Neutrophil (primary cell): Measurements from ENCODE around the gene HRCT1.

Experiments
- H3K27ac ChIP-seq: fragments of 200-600 bp; sonication (generic); 2 replicates; pipeline ENCODE4 v1.5.1; 2016; ENCODE audit warnings: mild to moderate bottlenecking, moderate library complexity
- H3K27me3 ChIP-seq: fragments of 200-600 bp; sonication (generic); 2 replicates; pipeline ENCODE4 v1.6.0; 2016; ENCODE audit warnings: mild to moderate bottlenecking
- H3K36me3 ChIP-seq: fragments of 200-600 bp; sonication (generic); 2 replicates; pipeline ENCODE4 v1.5.1; 2017
- H3K4me1 ChIP-seq, 2 experiments: fragments of 200-600 bp in 1 of 2; sonication (generic) in 1 of 2; 1 replicate in 1 of 2; 2 replicates in 1 of 2; pipeline versions ENCODE4 v1.5.1 to v1.6.1; 2013 to 2016; ENCODE audit warnings: low read depth in 1 of 2, low read length in 1 of 2, mild to moderate bottlenecking in 1 of 2, moderate library complexity in 1 of 2; ENCODE audit not compliant: control insufficient read depth in 1 of 2, insufficient read depth in 1 of 2
- H3K4me3 ChIP-seq, 2 experiments: fragments of 200-600 bp in 1 of 2; sonication (generic) in 1 of 2; 1 replicate in 1 of 2; 2 replicates in 1 of 2; pipeline ENCODE4 v1.5.1; 2013 to 2016; ENCODE audit warnings: low read depth in 1 of 2, low read length in 1 of 2, mild to moderate bottlenecking in 1 of 2, moderate library complexity in 1 of 2
- H3K9me3 ChIP-seq: fragments of 200-600 bp; sonication (generic); 2 replicates; pipeline ENCODE4 v1.5.1; 2016
- CTCF ChIP-seq: fragments of 200-600 bp; sonication (generic); IDR thresholded peaks from 2 replicates; pipeline ENCODE4 v1.5.1; 2016; ENCODE audit warnings: antibody characterized with exemption

Gene HRCT1

GRCh38 chr9:35935755-35936509, 29.9 kb downstream of the HRCT1 start:
- no peaks in the 10 kb centered on the region for H3K27me3 ChIP-seq
- H3K9me3 ChIP-seq, result no peaks in the 10 kb centered on the region
- H3K27ac ChIP-seq, result no peak overlapping the region
- no peaks in the 10 kb centered on the region for H3K4me1 ChIP-seq
- no peak overlapping the region for H3K4me3 ChIP-seq
- no peak for TF ChIP-seq CTCF
- H3K36me3 ChIP-seq, result no peaks in the 10 kb centered on the region

- no peak for TF ChIP-seq CTCF
- Histone ChIP-seq H3K4me3 (no peak overlapping the region), H3K27me3 (no peaks in the 10 kb centered on the region), H3K27ac (no peak overlapping the region), H3K9me3 (no peaks in the 10 kb centered on the region), H3K4me1 (no peaks in the 10 kb centered on the region), H3K36me3 (no peaks in the 10 kb centered on the region)
These were observed 31.2 kb downstream of the HRCT1 start for GRCh38 chr9:35937227-35937626.

DNA sequence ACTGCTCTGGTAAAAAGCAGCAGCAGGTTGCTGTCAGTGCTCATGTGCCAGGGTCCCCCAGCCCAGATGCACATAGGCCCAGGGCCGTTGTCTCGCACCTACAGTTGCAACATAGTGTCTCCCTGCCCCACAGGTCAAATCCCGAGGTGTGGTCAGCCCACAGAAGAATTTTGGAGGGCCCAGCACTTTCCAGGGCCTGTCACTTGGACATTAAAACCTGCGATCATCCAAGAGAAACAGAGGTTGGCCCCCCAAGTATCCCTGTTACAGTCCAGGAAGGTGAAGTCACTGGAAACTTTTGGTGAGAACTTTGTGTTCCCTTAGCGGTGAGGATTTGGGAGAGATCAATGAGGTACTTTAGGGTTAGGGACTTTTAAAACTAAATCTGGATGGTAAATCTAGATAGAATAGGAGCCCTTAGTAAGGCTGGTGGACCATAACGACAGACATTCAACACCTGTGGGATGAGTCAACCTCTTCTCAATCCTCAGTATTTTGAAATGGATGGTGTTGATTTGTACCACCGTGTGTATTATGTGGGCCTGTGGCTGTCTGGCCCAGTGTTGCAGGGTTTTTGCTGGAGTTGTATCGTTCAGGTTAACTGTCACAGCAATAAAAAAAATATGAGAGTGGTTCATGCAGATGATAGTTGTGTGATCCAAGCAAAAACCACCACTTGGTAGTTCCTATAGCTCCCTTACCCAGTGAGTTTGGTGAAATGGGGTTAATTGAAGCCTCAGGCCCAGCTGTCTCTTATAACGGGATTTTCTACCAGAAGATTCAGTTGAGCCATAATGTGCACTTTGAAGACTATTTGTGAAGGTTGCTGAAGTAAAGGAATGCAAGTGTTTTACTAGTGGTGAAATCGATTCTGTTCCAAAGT, 32.7 kb downstream of the HRCT1 start:
- Histone ChIP-seq H3K4me3 (no peak overlapping the region), H3K4me1 (no peaks in the 10 kb centered on the region), H3K27ac (no peak overlapping the region), H3K9me3 (no peaks in the 10 kb centered on the region), H3K36me3 (no peaks in the 10 kb centered on the region), H3K27me3 (no peaks in the 10 kb centered on the region)
- TF ChIP-seq CTCF, result no peak

DNA sequence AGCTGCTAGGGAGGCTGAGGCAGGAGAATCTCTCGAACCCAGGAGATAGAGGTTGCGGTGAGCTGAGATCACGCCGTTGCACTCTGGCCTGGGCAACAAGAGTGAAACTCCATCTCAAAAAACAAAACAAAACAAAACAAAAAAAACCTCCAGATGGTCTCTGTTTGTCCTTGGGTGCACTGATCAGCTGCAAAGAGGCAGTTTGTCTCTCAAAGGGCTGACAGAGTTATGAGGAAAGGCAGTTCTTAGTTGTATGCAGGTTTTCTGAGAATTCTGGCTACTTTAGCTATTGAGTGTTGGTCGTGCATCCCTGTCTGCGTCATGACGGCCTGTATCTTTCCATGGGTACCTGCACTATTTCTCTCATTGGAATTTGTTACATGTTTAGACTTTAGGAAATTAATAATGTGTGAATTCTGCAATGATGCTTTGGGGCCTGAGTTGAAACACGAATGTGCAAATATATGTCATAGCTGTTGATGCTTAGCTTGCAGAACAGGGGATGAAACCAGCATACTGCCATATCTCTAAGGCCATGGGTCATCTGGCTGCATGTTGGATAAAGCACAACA, 33.8 kb downstream of the HRCT1 start:
- no peak overlapping the region for H3K27ac ChIP-seq
- H3K27me3 ChIP-seq, result no peaks in the 10 kb centered on the region
- no peak for TF ChIP-seq CTCF
- no peaks in the 10 kb centered on the region for H3K4me1 ChIP-seq
- H3K4me3 ChIP-seq, result no peak overlapping the region
- no peaks in the 10 kb centered on the region for H3K36me3 ChIP-seq
- H3K9me3 ChIP-seq, result no peaks in the 10 kb centered on the region

- H3K27me3 ChIP-seq, result no peaks in the 10 kb centered on the region
- no peaks in the 10 kb centered on the region for H3K4me1 ChIP-seq
- TF ChIP-seq CTCF, result no peak
- no peaks in the 10 kb centered on the region for H3K9me3 ChIP-seq
- H3K36me3 ChIP-seq, result no peaks in the 10 kb centered on the region
- H3K4me3 ChIP-seq, result no peak overlapping the region
- no peak overlapping the region for H3K27ac ChIP-seq
These were observed 34.7 kb downstream of the HRCT1 start for GRCh38 chr9:35940458-35941407.
